ENCODE results near the gene HNF4A.
"Not testable (repeated sequence)": the region's sequence is repeated elsewhere in the genome, so short reads cannot be mapped to it uniquely, and the experiment has no call there.

The HNF4A gene

GRCh38 chr20:44470327-44470726, 114.8 kb downstream of the HNF4A start:
- no peak for DNase-seq (ENCODE audit: low read depth)

DNA sequence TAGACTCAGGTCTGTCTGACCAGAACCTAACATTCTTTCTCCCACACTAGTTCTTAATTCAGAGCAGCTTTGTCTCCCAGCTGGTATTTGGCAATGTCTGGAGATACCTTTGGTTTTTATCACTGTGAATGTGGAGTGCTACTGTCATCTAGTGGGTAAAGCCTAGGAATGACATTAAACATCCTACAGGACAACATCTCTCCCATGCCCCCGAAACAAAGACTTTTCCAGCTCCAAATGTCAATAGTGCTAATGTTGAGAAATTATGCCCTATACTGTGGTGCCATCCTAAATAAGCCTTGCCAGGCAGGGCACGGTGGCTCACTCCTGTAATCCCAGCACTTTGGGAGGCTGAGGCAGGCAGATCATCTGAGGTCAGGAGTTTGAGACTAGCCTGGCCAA, 116.0 kb downstream of the HNF4A start:
- DNase-seq (ENCODE audit: low read depth): no peak

- DNase-seq (ENCODE audit: low read depth): not testable (repeated sequence)
Observed at GRCh38 chr20:44472283-44472682, 116.8 kb downstream of the HNF4A start.

DNA sequence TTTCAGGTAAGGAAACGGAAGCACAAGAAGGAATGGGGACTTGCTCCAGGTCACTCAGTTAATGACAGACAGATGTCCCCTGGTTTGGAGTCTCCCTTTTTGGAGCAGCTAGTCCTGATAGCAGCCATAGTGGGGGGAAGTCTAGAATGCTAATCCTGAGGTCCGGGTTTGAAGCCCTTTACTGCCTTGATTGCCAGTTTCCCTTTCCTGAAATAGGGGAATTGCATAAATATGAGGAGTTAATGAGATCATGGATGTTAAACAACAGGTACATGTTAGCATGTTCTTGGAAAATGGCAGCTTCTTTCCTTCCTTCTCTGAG, 119.8 kb downstream of the HNF4A start:
- no peak for DNase-seq (ENCODE audit: low read depth)

DNA sequence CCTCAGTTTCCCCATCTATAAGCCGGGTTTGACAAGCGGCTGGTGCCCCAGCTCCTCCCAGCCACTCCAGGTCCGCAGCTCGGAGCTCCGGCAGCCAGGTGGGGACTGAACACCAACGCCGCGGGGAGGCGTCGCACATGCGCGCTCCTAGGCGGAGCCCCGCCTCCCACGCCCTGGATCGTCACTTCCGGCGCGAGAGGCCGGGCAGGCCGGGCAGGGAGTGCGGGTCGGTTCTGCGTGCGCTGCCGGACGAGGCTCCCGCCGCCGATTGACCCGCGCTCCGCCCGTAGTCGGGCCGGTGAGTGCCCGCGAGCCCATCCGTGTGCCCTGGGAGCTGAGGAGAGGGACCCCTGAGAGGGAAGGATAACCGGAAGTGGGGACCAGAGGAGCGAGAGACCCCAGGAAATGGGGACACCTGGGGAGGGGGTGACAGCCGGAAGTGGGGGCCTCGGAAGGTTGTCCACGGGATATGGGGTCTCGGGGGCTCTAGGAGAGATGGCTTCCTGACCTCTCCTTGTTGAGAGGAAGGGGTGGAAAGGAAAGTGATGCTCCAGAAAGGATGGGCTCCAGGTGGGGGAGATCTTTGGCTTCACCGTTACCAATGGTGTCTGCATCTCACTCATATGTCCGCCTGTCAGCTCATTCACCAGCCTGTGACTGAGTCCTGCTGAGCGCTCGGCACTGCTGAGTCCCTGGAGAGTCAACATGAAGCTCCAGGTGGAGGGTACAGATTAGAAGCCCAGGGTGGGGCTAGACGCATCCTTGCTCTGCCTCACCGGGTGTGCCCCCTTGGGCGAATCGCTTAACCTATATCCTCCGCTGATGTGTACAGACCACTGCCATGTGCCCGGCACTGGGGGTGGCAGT, 120.4 kb downstream of the HNF4A start, which contains the start of gene TTPAL:
Gene TTPAL (plus strand): TSS at position 181 of the 867 bp plus-strand sequence. CDS start 4,126 bp downstream, outside the sequence.
- peak; percentile 88 for DNase-seq (ENCODE audit: low read depth)

- DNase-seq (ENCODE audit: low read depth): no peak
Observed at GRCh38 chr20:44477151-44477550, 121.7 kb downstream of the HNF4A start.

DNA sequence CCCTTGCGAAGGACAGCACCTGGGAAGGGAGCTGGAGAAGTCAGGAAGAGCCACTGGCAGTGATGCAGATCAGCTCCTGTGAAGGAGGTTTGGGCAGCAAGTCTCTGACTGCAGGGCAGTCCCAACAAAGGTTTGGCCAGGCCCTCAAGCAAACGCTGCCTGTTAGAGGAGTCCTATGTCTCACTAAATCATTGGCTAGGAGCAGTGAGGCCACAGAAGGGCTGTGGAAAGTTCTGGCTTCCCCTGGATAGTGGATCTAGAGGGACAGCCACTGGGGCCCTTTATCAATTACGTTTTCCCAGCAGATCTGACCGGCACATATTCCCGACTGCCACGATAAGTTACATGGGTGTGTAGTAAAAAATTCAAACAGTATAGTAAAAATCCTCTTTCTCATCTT, 122.7 kb downstream of the HNF4A start:
- no peak for DNase-seq (ENCODE audit: low read depth)

- no peak for DNase-seq (ENCODE audit: low read depth)
Observed at GRCh38 chr20:44479643-44480042, 124.1 kb downstream of the HNF4A start.

- no peak for DNase-seq (ENCODE audit: low read depth)
Observed at GRCh38 chr20:44480097-44480496, 124.6 kb downstream of the HNF4A start.

- DNase-seq (ENCODE audit: low read depth): no peak
Observed at GRCh38 chr20:44481719-44482416, 126.4 kb downstream of the HNF4A start.

- DNase-seq (ENCODE audit: low read depth): no peak
Observed at GRCh38 chr20:44483112-44483511, 127.6 kb downstream of the HNF4A start.

All from activated T-cell treated with anti-CD3 and anti-CD28 coated beads for 24 hours (primary cell).